Heart left ventricle (tissue), 13 donors: Measurements from ENCODE around the gene KIF1A.

Experiments
- POLR2A ChIP-seq, 2 donors: fragments of 450-650 bp; IDR thresholded peaks; one replicate each; pipeline ENCODE4 v1.6.1; 2017; ENCODE audit warnings: antibody characterized with exemption in 2 of 2, mild to moderate bottlenecking in 2 of 2, moderate library complexity in 2 of 2
- TF ChIP-seq, protein P1 (sequence below), 12 donors: fragments of 200-600 bp; sonication (generic) in 4 of 12; IDR thresholded peaks; one replicate each; pipeline versions ENCODE4 v1.5.0 to v1.8.0; 2018 to 2022; ENCODE audit warnings: antibody characterized with exemption in 12 of 12, mild to moderate bottlenecking in 5 of 12
- donor health status: ischemic (EF 13 %, LVEDD 7.1; RV severe dilation, severe dysfunction).
- donor health status: DM: no; HTN: yes; CAD: no.
- donor health status: DM: no; HTN: no; CAD: no.
- donor health status: ischemic (EF 25% LVEDD 6.9; RV normal size, moderate dysfunction).
- donor health status: ischemic (EF 25% LVEDD 5.7; RV mildly dilated, moderate dysfunction).
- donor health status: ischemic (EF 35%, LVEDD 5.7; RV mildly dilated, moderate dysfunction).
- donor health status: nonischemic (EF 11% LVEDD 7.7; RV severe dilation, severe dysfunction).
- donor health status: DM: yes; HTN: yes; CAD: no.
- donor health status: PGD.
- donor health status: ischemic (EF 29% LVEDD 5.4; RV normal size, mild dysfunction).
- donor health status: nonischemic (EF 23%, LVEDD 6.1; RV moderate dilation, normal function).

GRCh38 chr2:240711296-240711695 lies 108.7 kb downstream of the KIF1A start:
- TF ChIP-seq, protein P1, sequence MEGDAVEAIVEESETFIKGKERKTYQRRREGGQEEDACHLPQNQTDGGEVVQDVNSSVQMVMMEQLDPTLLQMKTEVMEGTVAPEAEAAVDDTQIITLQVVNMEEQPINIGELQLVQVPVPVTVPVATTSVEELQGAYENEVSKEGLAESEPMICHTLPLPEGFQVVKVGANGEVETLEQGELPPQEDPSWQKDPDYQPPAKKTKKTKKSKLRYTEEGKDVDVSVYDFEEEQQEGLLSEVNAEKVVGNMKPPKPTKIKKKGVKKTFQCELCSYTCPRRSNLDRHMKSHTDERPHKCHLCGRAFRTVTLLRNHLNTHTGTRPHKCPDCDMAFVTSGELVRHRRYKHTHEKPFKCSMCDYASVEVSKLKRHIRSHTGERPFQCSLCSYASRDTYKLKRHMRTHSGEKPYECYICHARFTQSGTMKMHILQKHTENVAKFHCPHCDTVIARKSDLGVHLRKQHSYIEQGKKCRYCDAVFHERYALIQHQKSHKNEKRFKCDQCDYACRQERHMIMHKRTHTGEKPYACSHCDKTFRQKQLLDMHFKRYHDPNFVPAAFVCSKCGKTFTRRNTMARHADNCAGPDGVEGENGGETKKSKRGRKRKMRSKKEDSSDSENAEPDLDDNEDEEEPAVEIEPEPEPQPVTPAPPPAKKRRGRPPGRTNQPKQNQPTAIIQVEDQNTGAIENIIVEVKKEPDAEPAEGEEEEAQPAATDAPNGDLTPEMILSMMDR (IDR thresholded peaks at IDR 0.05) = no peak
- TF ChIP-seq POLR2A (IDR thresholded peaks at IDR 0.05) = no peak
